K562 treated with DMSO at 1 percent for 24 hours (cell line): Measurements from ENCODE around the gene ACSM2B. TPM values are rescaled to one million over a fixed set of nuclear protein-coding genes. Genes with fewer than 3 reads are reported as not detected.

Experiments used
- total RNA-seq: library from RNA; unstranded; fragments of 300-600 nt; gene quantifications from 2 replicates; pipeline ENCODE4 v1.2.3, GENCODE V29; 2022; ENCODE audit warnings: low read depth; ENCODE audit not compliant: insufficient read depth

Gene ACSM2B
- 1.6 and 2.0 TPM in 2 replicates for total RNA-seq

GRCh38 chr16:20576145-20576544 is at the start of gene ACSM2B:
Gene ACSM2B, minus strand, starts transcription at chr16:20576367. Its CDS starts 11,522 bp downstream, at chr16:20564845.

Other genes with a start within 250 kb of the ACSM2B start
- gene GP2, start 248.9 kb downstream of the ACSM2B start, total RNA-seq: not detected in 2 replicates
- gene UMOD, start 223.7 kb downstream of the ACSM2B start, total RNA-seq: not detected in 2 replicates
- gene PDILT, start 171.6 kb downstream of the ACSM2B start, total RNA-seq: not detected in 2 replicates
- 0.80 and 1.1 TPM in 2 replicates for gene ACSM5, start 166.8 kb downstream of the ACSM2B start, total RNA-seq
- gene ACSM2A, start 124.8 kb downstream of the ACSM2B start, total RNA-seq: not detected in 2 replicates
- gene ACSM1, start 121.3 kb upstream of the ACSM2B start, total RNA-seq: 1.3 and 1.6 TPM in 2 replicates
- gene THUMPD1, start 165.5 kb upstream of the ACSM2B start, total RNA-seq: 20.9 and 21.6 TPM in 2 replicates
- gene ACSM3, start 187.6 kb upstream of the ACSM2B start, total RNA-seq: 80.0 and 88.8 TPM in 2 replicates
- 30.5 and 35.6 TPM in 2 replicates for gene ERI2, start 230.1 kb upstream of the ACSM2B start, total RNA-seq
- gene REXO5, start 230.2 kb upstream of the ACSM2B start, total RNA-seq: 17.7 and 19.9 TPM in 2 replicates